Type B pancreatic cell (in vitro differentiated cells): Measurements from ENCODE around the gene UBE2K. TPM values are rescaled to one million over a fixed set of nuclear protein-coding genes. Genes with fewer than 3 reads are reported as not detected.

Experiments used
- DNase-seq: peaks from one replicate; pipeline ENCODE4 v3.0.0; 2021; ENCODE audit warnings: mixed read lengths; ENCODE audit not compliant: unreplicated experiment; ENCODE audit errors: extremely low spot score
- H3K27ac Mint-ChIP-seq: 2 replicates; pipeline ENCODE4 v1.8.0; 2021; ENCODE audit warnings: mild to moderate bottlenecking, mixed read lengths
- H3K27me3 Mint-ChIP-seq: 2 replicates; pipeline ENCODE4 v1.8.0; 2021; ENCODE audit warnings: mixed read lengths
- H3K36me3 Mint-ChIP-seq: 2 replicates; pipeline ENCODE4 v1.8.0; 2021; ENCODE audit warnings: mixed read lengths
- H3K4me1 Mint-ChIP-seq: one replicate; pipeline ENCODE4 v1.8.0; 2021; ENCODE audit warnings: mixed read lengths; ENCODE audit not compliant: unreplicated experiment
- H3K4me3 Mint-ChIP-seq: 2 replicates; pipeline ENCODE4 v1.8.0; 2021; ENCODE audit warnings: mild to moderate bottlenecking, mixed read lengths
- H3K9me3 Mint-ChIP-seq: 2 replicates; pipeline ENCODE4 v1.8.0; 2021; ENCODE audit warnings: mixed read lengths
- CTCF ChIP-seq: fragments of 200-600 bp; sonication (generic); conservative IDR thresholded peaks from 2 replicates; pipeline ENCODE4 v1.5.0; 2021; ENCODE audit warnings: antibody characterized with exemption, mild to moderate bottlenecking
- total RNA-seq: library from RNA; stranded (reverse); gene quantifications from 2 replicates; pipeline ENCODE4 v1.2.1, GENCODE V29; 2021; ENCODE audit warnings: low replicate concordance

The UBE2K gene
- total RNA-seq, 1 donor from 2014 or later, result 87.7 TPM

GRCh38 chr4:39818646-39819045, 120.7 kb downstream of the UBE2K start:
- H3K27me3 Mint-ChIP-seq, result no peaks in the 10 kb centered on the region
- H3K27ac Mint-ChIP-seq, result no peak overlapping the region
- DNase-seq, result no peak

GRCh38 chr4:39820186-39820585, 122.2 kb downstream of the UBE2K start:
- H3K27me3 Mint-ChIP-seq, result no peaks in the 10 kb centered on the region
- H3K9me3 Mint-ChIP-seq, result no peaks in the 10 kb centered on the region
- DNase-seq, result no peak
- TF ChIP-seq CTCF, result no peak
- no peak overlapping the region for H3K4me3 Mint-ChIP-seq
- no peak overlapping the region for H3K27ac Mint-ChIP-seq
- H3K36me3 Mint-ChIP-seq, result peaks cover 17% of the 10 kb centered on the region
- H3K4me1 Mint-ChIP-seq, result peaks cover 6% of the 10 kb centered on the region

More at GRCh38 chr4:39818646-39819045, 120.7 kb downstream of the UBE2K start:
- no peak overlapping the region for H3K4me3 Mint-ChIP-seq
- no peaks in the 10 kb centered on the region for H3K9me3 Mint-ChIP-seq
- H3K36me3 Mint-ChIP-seq, result peaks cover 14% of the 10 kb centered on the region
- peaks cover 6% of the 10 kb centered on the region for H3K4me1 Mint-ChIP-seq
- no peak for TF ChIP-seq CTCF

- peaks cover 6% of the 10 kb centered on the region for H3K4me1 Mint-ChIP-seq
- no peaks in the 10 kb centered on the region for H3K9me3 Mint-ChIP-seq
- TF ChIP-seq CTCF, result no peak
- no peak for DNase-seq
- H3K27me3 Mint-ChIP-seq, result no peaks in the 10 kb centered on the region
- H3K27ac Mint-ChIP-seq, result no peak overlapping the region
- no peak overlapping the region for H3K4me3 Mint-ChIP-seq
- H3K36me3 Mint-ChIP-seq, result peaks cover 17% of the 10 kb centered on the region
Observed at GRCh38 chr4:39821951-39822350, 124.0 kb downstream of the UBE2K start.

GRCh38 chr4:39822662-39823061, 124.7 kb downstream of the UBE2K start:
- TF ChIP-seq CTCF, result no peak
- H3K36me3 Mint-ChIP-seq, result peaks cover 23% of the 10 kb centered on the region
- H3K27ac Mint-ChIP-seq, result no peak overlapping the region

GRCh38 chr4:39823191-39823590, 125.3 kb downstream of the UBE2K start:
- no peak for TF ChIP-seq CTCF
- peaks cover 6% of the 10 kb centered on the region for H3K4me1 Mint-ChIP-seq
- H3K4me3 Mint-ChIP-seq, result no peak overlapping the region
- no peak for DNase-seq
- H3K27ac Mint-ChIP-seq, result peak overlapping the region; percentile 42
- H3K36me3 Mint-ChIP-seq, result peaks cover 28% of the 10 kb centered on the region
- H3K27me3 Mint-ChIP-seq, result no peaks in the 10 kb centered on the region
- H3K9me3 Mint-ChIP-seq, result no peaks in the 10 kb centered on the region

More at GRCh38 chr4:39822662-39823061, 124.7 kb downstream of the UBE2K start:
- peaks cover 6% of the 10 kb centered on the region for H3K4me1 Mint-ChIP-seq
- H3K9me3 Mint-ChIP-seq, result no peaks in the 10 kb centered on the region
- H3K27me3 Mint-ChIP-seq, result no peaks in the 10 kb centered on the region
- no peak overlapping the region for H3K4me3 Mint-ChIP-seq
- no peak for DNase-seq

GRCh38 chr4:39825090-39825489, 127.2 kb downstream of the UBE2K start:
- H3K4me1 Mint-ChIP-seq, result peaks cover 4% of the 10 kb centered on the region
- no peaks in the 10 kb centered on the region for H3K27me3 Mint-ChIP-seq
- no peak for TF ChIP-seq CTCF
- no peak for DNase-seq
- H3K4me3 Mint-ChIP-seq, result no peak overlapping the region
- H3K9me3 Mint-ChIP-seq, result no peaks in the 10 kb centered on the region
- H3K27ac Mint-ChIP-seq, result no peak overlapping the region
- H3K36me3 Mint-ChIP-seq, result peaks cover 34% of the 10 kb centered on the region
